MM.1S (cell line): ENCODE results near the gene TECRL.

ENCODE experiments used
- DNase-seq: peaks from one replicate; pipeline ENCODE4 v3.0.0-alpha.2; 2015
- H2AFZ ChIP-seq: fragments of 300-600 bp; sonication (generic); 2 replicates; pipeline ENCODE4 v1.6.0; 2016; ENCODE audit warnings: antibody characterized with exemption, low read length
- H3F3A ChIP-seq: fragments of 300-600 bp; sonication (generic); 2 replicates; pipeline ENCODE4 v1.6.1; 2016; ENCODE audit warnings: mild to moderate bottlenecking, antibody characterized with exemption, low read length, moderate library complexity, mixed read lengths; ENCODE audit not compliant: insufficient read depth
- H3K27ac ChIP-seq: fragments of 300-600 bp; sonication (generic); 2 replicates; pipeline ENCODE4 v1.5.1; 2016; ENCODE audit warnings: mild to moderate bottlenecking, low read length
- H3K27me3 ChIP-seq: fragments of 300-600 bp; sonication (generic); replicated peaks from 2 replicates; pipeline ENCODE4 v1.6.0; 2016; ENCODE audit warnings: low read length; ENCODE audit not compliant: insufficient read depth
- H3K36me3 ChIP-seq: fragments of 300-600 bp; sonication (generic); replicated peaks from 2 replicates; pipeline ENCODE4 v1.6.1; 2016; ENCODE audit warnings: mild to moderate bottlenecking, low read length, mixed read lengths; ENCODE audit not compliant: insufficient read depth
- H3K4me1 ChIP-seq: fragments of 300-600 bp; sonication (generic); 2 replicates; pipeline ENCODE4 v1.6.1; 2016; ENCODE audit warnings: low read length, mixed read lengths
- H3K4me2 ChIP-seq: fragments of 300-600 bp; sonication (generic); 2 replicates; pipeline ENCODE4 v1.6.0; 2016; ENCODE audit warnings: low read depth, low read length
- H3K4me3 ChIP-seq: fragments of 300-600 bp; sonication (generic); 2 replicates; pipeline ENCODE4 v1.5.1; 2016; ENCODE audit warnings: low read length, mixed read lengths
- H3K79me2 ChIP-seq: fragments of 300-600 bp; sonication (generic); 2 replicates; pipeline ENCODE4 v1.6.1; 2016; ENCODE audit warnings: mixed run types, low read length, mixed read lengths
- H3K9ac ChIP-seq: fragments of 300-600 bp; sonication (generic); 2 replicates; pipeline ENCODE4 v1.6.1; 2016; ENCODE audit warnings: low read length, mixed read lengths
- H3K9me2 ChIP-seq: fragments of 300-600 bp; sonication (generic); replicated peaks from 2 replicates; pipeline ENCODE4 v1.6.1; 2016; ENCODE audit warnings: mild to moderate bottlenecking, low read length, mixed read lengths; ENCODE audit not compliant: insufficient read depth
- H3K9me3 ChIP-seq: fragments of 300-600 bp; sonication (generic); replicated peaks from 2 replicates; pipeline ENCODE4 v1.6.1; 2016; ENCODE audit warnings: mild to moderate bottlenecking, low read length, mixed read lengths; ENCODE audit not compliant: insufficient read depth
- H4K20me1 ChIP-seq: fragments of 300-600 bp; sonication (generic); 2 replicates; pipeline ENCODE4 v1.6.1; 2016; ENCODE audit warnings: mild to moderate bottlenecking, low read length, moderate library complexity, mixed read lengths; ENCODE audit not compliant: insufficient read depth
- EZH2 ChIP-seq: fragments of 300-600 bp; sonication (generic); optimal IDR thresholded peaks from 2 replicates; pipeline ENCODE3; 2017; ENCODE audit warnings: low read depth, mild to moderate bottlenecking, antibody characterized with exemption, low read length, mixed read lengths
- EZH2phosphoT487 ChIP-seq: fragments of 300-600 bp; sonication (generic); IDR thresholded peaks from 2 replicates; pipeline ENCODE4 v1.6.1; 2018; ENCODE audit warnings: antibody characterized with exemption, low read length
- TF ChIP-seq, protein P1 (sequence below): fragments of 300-600 bp; sonication (generic); IDR thresholded peaks from 2 replicates; pipeline ENCODE4 v1.5.1; 2016; ENCODE audit warnings: antibody characterized with exemption, low read length, mixed read lengths

The TECRL gene

GRCh38 chr4:64266263-64266662 lies 143.0 kb downstream of the TECRL start:
- no peak overlapping the region for H3K27ac ChIP-seq
- H3K9me2 ChIP-seq = no peaks in the 10 kb centered on the region
- H3K36me3 ChIP-seq = no peaks in the 10 kb centered on the region
- DNase-seq = no peak
- H3K79me2 ChIP-seq = no peaks in the 10 kb centered on the region
- no peak overlapping the region for H3K9ac ChIP-seq
- no peak overlapping the region for H3K4me3 ChIP-seq
- H4K20me1 ChIP-seq = no peaks in the 10 kb centered on the region
- no peaks in the 10 kb centered on the region for H3K4me1 ChIP-seq
- H3K9me3 ChIP-seq = no peaks in the 10 kb centered on the region
- no peaks in the 10 kb centered on the region for H3F3A ChIP-seq
- no peak overlapping the region for H2AFZ ChIP-seq
- no peaks in the 10 kb centered on the region for H3K27me3 ChIP-seq
- no peak overlapping the region for H3K4me2 ChIP-seq
- TF ChIP-seq, protein P1, sequence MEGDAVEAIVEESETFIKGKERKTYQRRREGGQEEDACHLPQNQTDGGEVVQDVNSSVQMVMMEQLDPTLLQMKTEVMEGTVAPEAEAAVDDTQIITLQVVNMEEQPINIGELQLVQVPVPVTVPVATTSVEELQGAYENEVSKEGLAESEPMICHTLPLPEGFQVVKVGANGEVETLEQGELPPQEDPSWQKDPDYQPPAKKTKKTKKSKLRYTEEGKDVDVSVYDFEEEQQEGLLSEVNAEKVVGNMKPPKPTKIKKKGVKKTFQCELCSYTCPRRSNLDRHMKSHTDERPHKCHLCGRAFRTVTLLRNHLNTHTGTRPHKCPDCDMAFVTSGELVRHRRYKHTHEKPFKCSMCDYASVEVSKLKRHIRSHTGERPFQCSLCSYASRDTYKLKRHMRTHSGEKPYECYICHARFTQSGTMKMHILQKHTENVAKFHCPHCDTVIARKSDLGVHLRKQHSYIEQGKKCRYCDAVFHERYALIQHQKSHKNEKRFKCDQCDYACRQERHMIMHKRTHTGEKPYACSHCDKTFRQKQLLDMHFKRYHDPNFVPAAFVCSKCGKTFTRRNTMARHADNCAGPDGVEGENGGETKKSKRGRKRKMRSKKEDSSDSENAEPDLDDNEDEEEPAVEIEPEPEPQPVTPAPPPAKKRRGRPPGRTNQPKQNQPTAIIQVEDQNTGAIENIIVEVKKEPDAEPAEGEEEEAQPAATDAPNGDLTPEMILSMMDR = no peak
- TF ChIP-seq EZH2phosphoT487 = no peak
- no peak for TF ChIP-seq EZH2

GRCh38 chr4:64251781-64252180 lies 157.5 kb downstream of the TECRL start:
- Histone ChIP-seq H3K4me1 (no peaks in the 10 kb centered on the region), H3K9me3 (no peaks in the 10 kb centered on the region; the same call in 1 of the 2 replicates), H3K4me2 (no peak overlapping the region), H3K36me3 (no peaks in the 10 kb centered on the region), H3K79me2 (no peaks in the 10 kb centered on the region), H3K9me2 (no peaks in the 10 kb centered on the region), H4K20me1 (no peaks in the 10 kb centered on the region), H3K4me3 (no peak overlapping the region), H2AFZ (no peak overlapping the region), H3F3A (no peaks in the 10 kb centered on the region), H3K9ac (no peak overlapping the region), H3K27ac (no peak overlapping the region), H3K27me3 (no peaks in the 10 kb centered on the region)
- TF ChIP-seq, protein P1 = no peak
- TF ChIP-seq EZH2phosphoT487 (no peak), EZH2 (no peak)
- DNase-seq = no peak

- H3F3A ChIP-seq = no peaks in the 10 kb centered on the region
- TF ChIP-seq EZH2 (no peak), EZH2phosphoT487 (no peak)
- TF ChIP-seq, protein P1 = no peak
- H3K27me3 ChIP-seq = no peaks in the 10 kb centered on the region
- H4K20me1 ChIP-seq = no peaks in the 10 kb centered on the region
- H3K79me2 ChIP-seq = no peaks in the 10 kb centered on the region
- H3K36me3 ChIP-seq = no peaks in the 10 kb centered on the region
- no peak overlapping the region for H3K27ac ChIP-seq
- no peak overlapping the region for H2AFZ ChIP-seq
- DNase-seq = no peak
- no peaks in the 10 kb centered on the region for H3K4me1 ChIP-seq
- H3K4me3 ChIP-seq = no peak overlapping the region
- no peaks in the 10 kb centered on the region for H3K9me2 ChIP-seq
- H3K9ac ChIP-seq = no peak overlapping the region
- no peaks in the 10 kb centered on the region; the same call in 1 of the 2 replicates for H3K9me3 ChIP-seq
- H3K4me2 ChIP-seq = no peak overlapping the region
Observed at GRCh38 chr4:64250488-64250887, 158.8 kb downstream of the TECRL start.
